ENCODE results near the gene ZNF718. TPM values are rescaled to one million over a fixed set of nuclear protein-coding genes. Genes with fewer than 3 reads are reported as not detected.

ZNF718 gene
- total and polyA plus RNA-seq, 2 of the 8 experiments (the other 6 are each of a cell fraction or from before 2014, with no cell fraction given): 3.3 to 19.5 TPM

- H3K27ac ChIP-seq (ENCODE audit: low read depth, low read length): no peak overlapping the region
- H2AK5ac ChIP-seq (ENCODE audit: low read depth, low read length): no peak overlapping the region
- CTCF ChIA-PET (ENCODE audit: partially characterized antibody): interaction anchor here (0.9 to 1.3 kb wide), 5 partner anchors 15 to 199 kb away, joined by 3 to 4 read pairs (median 3); no protein-coding TSS in a partner anchor
- H4K91ac ChIP-seq (replicated peaks; ENCODE audit: insufficient read length, low read length): no peak overlapping the region
- no peak overlapping the region for H2BK20ac ChIP-seq (ENCODE audit: low read length)
- H3K9ac ChIP-seq (replicated peaks in 1 of 4; ENCODE audit: extremely low read depth in 1 of 4, low read depth in 3 of 4, low read length in 3 of 4): no peak overlapping the region
- no peaks in the 10 kb centered on the region for H3K79me2 ChIP-seq (ENCODE audit: control insufficient read depth in 1 of 2, insufficient read depth in 2 of 2, low read length in 2 of 2)
- peaks cover 0 to 4% (median 0%) of the 10 kb centered on the region in 4 experiments; a peak in 2 of 8 replicates for H3K36me3 ChIP-seq (ENCODE audit: control insufficient read depth in 2 of 4, insufficient read depth in 4 of 4, low read length in 3 of 4)
- peaks cover 5 to 12% of the 10 kb centered on the region in 2 experiments; a peak in 3 of 4 replicates for H3K9me3 ChIP-seq (ENCODE audit: insufficient read depth in 2 of 2, low read depth in 1 of 2, low read length in 1 of 2)
- H3K79me1 ChIP-seq (ENCODE audit: low read depth, low read length): no peaks in the 10 kb centered on the region
- no peak overlapping the region for H2BK120ac ChIP-seq (replicated peaks; ENCODE audit: low read depth, low read length)
- no peak overlapping the region for H2BK5ac ChIP-seq (ENCODE audit: low read depth, low read length)
- no peak overlapping the region for H3K56ac ChIP-seq (replicated peaks; ENCODE audit: insufficient read length, low read depth, low read length)
- FAIRE-seq: no peak
- no peak overlapping the region for H3K4ac ChIP-seq (replicated peaks; ENCODE audit: insufficient read length, low read depth, low read length)
- POLR2A ChIA-PET (ENCODE audit: partially characterized antibody): interaction anchor here (1.0 to 6.0 kb wide), 6 partner anchors 10 to 230 kb away, joined by 3 to 42 read pairs (median 4); partner anchors contain the start of genes ZNF141 and ZNF718
- peaks cover 3 to 4% of the 10 kb centered on the region in 2 experiments for H4K20me1 ChIP-seq (replicated peaks in 1 of 2; ENCODE audit: control insufficient read depth in 1 of 2, insufficient read depth in 2 of 2, low read length in 2 of 2)
- H3K4me1 ChIP-seq (replicated peaks in 1 of 4; ENCODE audit: control insufficient read depth in 3 of 4, insufficient read depth in 4 of 4, low read length in 3 of 4): peaks cover 0 to 2% (median under 1%) of the 10 kb centered on the region in 4 experiments; a peak in 2 of 7 replicates
- H2AFZ ChIP-seq (ENCODE audit: low read length): peak overlapping the region; percentile 42; the same call in 1 of the 2 replicates
- H4K8ac ChIP-seq (ENCODE audit: extremely low read depth, insufficient read depth, low read length): peak overlapping the region; percentile 51
- peak overlapping the region; percentile 64 to 73 for H3K4me2 ChIP-seq (ENCODE audit: insufficient read depth in 1 of 2, low read depth in 2 of 2, low read length in 2 of 2)
- H3K18ac ChIP-seq (ENCODE audit: extremely low read depth, low read length): no peak overlapping the region; the same call in 1 of the 2 replicates
- H3K4me3 ChIP-seq (ENCODE audit: extremely low read depth in 1 of 4, insufficient read depth in 2 of 4, low read depth in 3 of 4, low read length in 4 of 4): peak overlapping the region; percentile 16 to 65 (median 26); a peak in 6 of 8 replicates
- DNase-seq (ENCODE audit: low read depth in 1 of 2, low spot score in 2 of 2): peak in 1 of 2 experiments; percentile 60
- H3K27me3 ChIP-seq (replicated peaks in 1 of 4; ENCODE audit: control insufficient read depth in 3 of 4, extremely low read depth in 1 of 4, insufficient read depth in 3 of 4, low read length in 3 of 4): peaks cover 40 to 61% (median 52%) of the 10 kb centered on the region in 4 experiments
- no peak overlapping the region for H3K14ac ChIP-seq (ENCODE audit: insufficient read length)
- H4K5ac ChIP-seq (ENCODE audit: insufficient read length, low read depth, low read length): no peak overlapping the region
- WGBS, 2 experiments (ENCODE audit: extremely low coverage in 1 of 2, insufficient coverage in 1 of 2, insufficient read length in 1 of 2, insufficient replicate concordance in 2 of 2, low coverage in 1 of 2, low lambda C conversion rate in 2 of 2, missing lambda C conversion rate in 1 of 2): 16% methylated on average over 60 of the region's 91 CpGs; no CpG with 5 or more reads in 1 of the 2 experiments
- H3K23me2 ChIP-seq (ENCODE audit: low read depth, low read length): peaks cover 1% of the 10 kb centered on the region; the same call in 1 of the 2 replicates
- H2BK12ac ChIP-seq (ENCODE audit: low read depth, low read length): no peak overlapping the region
- H3K23ac ChIP-seq (ENCODE audit: insufficient read length): no peak overlapping the region
- H2BK15ac ChIP-seq (ENCODE audit: low read length): no peak overlapping the region
- TF ChIP-seq TCF12 (IDR thresholded peaks at IDR 0.05; ENCODE audit: low read depth, low read length): no peak
- no peak for TF ChIP-seq SIN3A (conservative IDR thresholded peaks at IDR 0.05 in 1 of 2, IDR thresholded peaks at IDR 0.05 in 1 of 2; ENCODE audit: low read depth in 1 of 2, low read length in 2 of 2)
- no peak for TF ChIP-seq EP300 (IDR thresholded peaks at IDR 0.05; ENCODE audit: borderline replicate concordance in 1 of 2, low read depth in 2 of 2, low read length in 2 of 2)
- TF ChIP-seq EZH2 (IDR thresholded peaks at IDR 0.05; ENCODE audit: low read depth, low read length, severe bottlenecking): peak; percentile 96
- 0 out of 2 replicates have a peak, but pooled peaks have one; percentile 6 for TF ChIP-seq PHF8 (conservative IDR thresholded peaks at IDR 0.05; ENCODE audit: low read depth, low read length)
- TF ChIP-seq RNF2 (IDR thresholded peaks at IDR 0.05; ENCODE audit: borderline replicate concordance, low read depth, low read length, missing control alignments, poor library complexity, severe bottlenecking): no peak
- peak; percentile 85 for TF ChIP-seq KDM4A (IDR thresholded peaks at IDR 0.05; ENCODE audit: low read depth, low read length, severe bottlenecking)
- no peak for TF ChIP-seq SIX5 (IDR thresholded peaks at IDR 0.05; ENCODE audit: low read depth, low read length)
These were observed 16.6 kb upstream of the ZNF718 start for GRCh38 chr4:107444-108429.
